Right atrium auricular region (tissue), 2 donors: Measurements from ENCODE around the gene TKFC. TPM values are rescaled to one million over a fixed set of nuclear protein-coding genes. Genes with fewer than 3 reads are reported as not detected.

Source experiments
- DNase-seq: peaks from one replicate; pipeline ENCODE4 v3.0.0-alpha.2; 2019; ENCODE audit warnings: low spot score
- H3K27ac ChIP-seq, 2 donors: fragments of 200-600 bp; sonication (generic); 1 replicate in 1 of 2; 2 replicates in 1 of 2; pipeline ENCODE4 v1.5.1; 2016 to 2019
- H3K27me3 ChIP-seq, 2 donors: fragments of 200-600 bp; sonication (generic); one replicate each; pipeline versions ENCODE4 v1.5.1 to v1.6.0; 2017 to 2019
- H3K36me3 ChIP-seq: fragments of 200-600 bp; sonication (generic); one replicate; pipeline ENCODE4 v1.5.1; 2016
- H3K4me1 ChIP-seq, 2 donors: fragments of 200-600 bp; sonication (generic); one replicate each; pipeline versions ENCODE4 v1.5.1 to v1.6.0; 2017 to 2019
- H3K4me3 ChIP-seq, 2 donors: fragments of 200-600 bp; sonication (generic); 1 replicate in 1 of 2; 2 replicates in 1 of 2; pipeline ENCODE4 v1.5.1; 2017 to 2019; ENCODE audit warnings: mild to moderate bottlenecking in 1 of 2, moderate library complexity in 1 of 2
- H3K9me3 ChIP-seq, 2 donors: fragments of 200-600 bp; sonication (generic); one replicate each; pipeline ENCODE4 v1.5.1; 2019
- CTCF ChIP-seq, 2 donors: fragments of 200-600 bp; sonication (generic); IDR thresholded peaks; one replicate each; pipeline ENCODE4 v1.5.1; 2019; ENCODE audit warnings: antibody characterized with exemption in 2 of 2
- total RNA-seq, 2 donors: library from RNA; depleted of rRNA; stranded (reverse); fragments of >200 nt; gene quantifications; one replicate each; pipeline ENCODE4 v1.1.0, GENCODE V29; 2016

The TKFC gene
- total RNA-seq, 2 donors from 2014 or later = 9.7 to 11.3 TPM

- Histone ChIP-seq H3K4me3 (no peak overlapping the region), H3K27ac (peak overlapping the region in 1 of 2 donors; percentile 1), H3K36me3 (peaks cover 46% of the 10 kb centered on the region), H3K27me3 (no peaks in the 10 kb centered on the region), H3K4me1 (peaks cover 0 to 39% of the 10 kb centered on the region in 2 donors), H3K9me3 (no peaks in the 10 kb centered on the region)
- no peak for TF ChIP-seq CTCF (IDR thresholded peaks at IDR 0.05)
- no peak for DNase-seq
Observed at GRCh38 chr11:61298663-61299244, 34.3 kb upstream of the TKFC start.

- no peaks in the 10 kb centered on the region for H3K9me3 ChIP-seq
- no peak overlapping the region for H3K27ac ChIP-seq
- no peaks in the 10 kb centered on the region for H3K27me3 ChIP-seq
- H3K4me1 ChIP-seq = peaks cover 0 to 14% of the 10 kb centered on the region in 2 donors
- H3K36me3 ChIP-seq = peaks cover 82% of the 10 kb centered on the region
- TF ChIP-seq CTCF (IDR thresholded peaks at IDR 0.05) = no peak
- no peak overlapping the region for H3K4me3 ChIP-seq
- DNase-seq = no peak
Observed at GRCh38 chr11:61302550-61302949, 30.5 kb upstream of the TKFC start.

- no peak overlapping the region for H3K4me3 ChIP-seq
- TF ChIP-seq CTCF (IDR thresholded peaks at IDR 0.05) = no peak
- peaks cover 94% of the 10 kb centered on the region for H3K36me3 ChIP-seq
- peaks cover 0 to 2% of the 10 kb centered on the region in 2 donors for H3K4me1 ChIP-seq
- no peaks in the 10 kb centered on the region for H3K9me3 ChIP-seq
- no peak for DNase-seq
- H3K27ac ChIP-seq = no peak overlapping the region
- H3K27me3 ChIP-seq = no peaks in the 10 kb centered on the region
Observed at GRCh38 chr11:61303725-61304124, 29.3 kb upstream of the TKFC start.

GRCh38 chr11:61305417-61305816, 27.6 kb upstream of the TKFC start:
- Histone ChIP-seq H3K27me3 (no peaks in the 10 kb centered on the region), H3K9me3 (no peaks in the 10 kb centered on the region), H3K4me1 (no peaks in the 10 kb centered on the region), H3K4me3 (no peak overlapping the region), H3K36me3 (peaks cover 98% of the 10 kb centered on the region), H3K27ac (no peak overlapping the region)
- no peak for TF ChIP-seq CTCF (IDR thresholded peaks at IDR 0.05)
- DNase-seq = no peak

- H3K9me3 ChIP-seq = no peaks in the 10 kb centered on the region
Observed at GRCh38 chr11:61306221-61306620, 26.8 kb upstream of the TKFC start.

More at GRCh38 chr11:61306221-61306620, 26.8 kb upstream of the TKFC start:
- Histone ChIP-seq H3K4me1 (no peaks in the 10 kb centered on the region), H3K36me3 (peaks cover 98% of the 10 kb centered on the region), H3K4me3 (no peak overlapping the region), H3K27me3 (no peaks in the 10 kb centered on the region), H3K27ac (no peak overlapping the region)
- no peak for DNase-seq
- TF ChIP-seq CTCF (IDR thresholded peaks at IDR 0.05) = no peak
